OCI-M2 (cell line): ENCODE results near the gene DNAJC1.
"Not testable (repeated sequence)": the region's sequence is repeated elsewhere in the genome, so short reads cannot be mapped to it uniquely, and the experiment has no call there.

Experiments
- DNase-seq: peaks from one replicate; lab custom pipeline; 2025; ENCODE audit not compliant: unreplicated experiment; lab: John Stamatoyannopoulos, UW

DNAJC1 gene

DNA sequence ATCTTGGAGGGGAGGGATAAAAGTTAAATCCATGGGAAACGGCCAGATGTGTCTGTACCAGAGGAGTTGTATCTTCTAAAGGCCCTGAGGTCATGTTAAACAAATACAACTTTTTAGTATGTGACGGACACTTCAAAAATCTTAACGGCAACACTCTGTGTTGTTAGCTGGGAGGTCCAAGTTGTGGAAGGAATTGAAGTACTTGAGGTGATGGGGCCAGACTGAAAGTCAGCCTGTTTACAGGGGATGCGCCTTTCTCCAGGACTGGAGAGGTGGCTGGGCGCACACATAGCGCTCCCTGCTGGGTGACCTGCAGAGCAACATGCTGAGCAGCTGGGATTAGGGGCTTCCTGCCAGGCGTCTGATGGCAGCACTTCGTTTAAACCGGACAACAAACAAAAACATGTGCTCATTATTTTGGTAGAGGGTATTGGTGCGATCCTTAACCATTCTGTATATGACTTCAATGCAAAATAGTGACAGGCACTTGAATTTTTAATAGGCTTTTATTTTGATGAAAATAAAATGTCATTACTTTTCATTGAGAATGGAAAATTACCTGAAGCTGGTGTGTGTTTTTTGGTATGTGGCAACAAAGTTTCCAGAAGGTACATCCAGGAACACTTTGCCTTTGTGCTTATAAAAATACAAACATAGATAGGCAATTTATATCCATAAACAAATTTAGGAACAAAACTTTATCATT lies 271.3 kb downstream of the DNAJC1 start:
- DNase-seq: no peak

DNA sequence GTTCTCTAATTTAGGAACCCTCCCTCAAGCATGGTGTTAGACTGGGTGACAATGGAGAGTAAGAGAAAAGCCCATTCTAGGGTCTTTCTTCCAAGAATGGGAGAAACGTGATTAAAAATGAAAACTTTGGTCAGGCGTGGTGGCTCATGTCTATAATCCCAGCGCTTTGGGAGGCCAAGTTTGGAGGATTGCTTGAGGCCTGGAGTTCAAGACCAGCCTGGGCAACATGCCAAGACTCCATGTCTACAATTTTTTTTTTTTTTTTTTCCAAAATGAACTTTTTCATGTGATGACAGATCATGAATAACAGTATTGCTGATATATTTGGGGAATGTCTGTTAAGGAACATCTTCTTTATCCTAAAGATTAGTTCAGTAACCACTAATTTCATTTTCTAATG lies 274.9 kb downstream of the DNAJC1 start:
- DNase-seq: no peak

DNA sequence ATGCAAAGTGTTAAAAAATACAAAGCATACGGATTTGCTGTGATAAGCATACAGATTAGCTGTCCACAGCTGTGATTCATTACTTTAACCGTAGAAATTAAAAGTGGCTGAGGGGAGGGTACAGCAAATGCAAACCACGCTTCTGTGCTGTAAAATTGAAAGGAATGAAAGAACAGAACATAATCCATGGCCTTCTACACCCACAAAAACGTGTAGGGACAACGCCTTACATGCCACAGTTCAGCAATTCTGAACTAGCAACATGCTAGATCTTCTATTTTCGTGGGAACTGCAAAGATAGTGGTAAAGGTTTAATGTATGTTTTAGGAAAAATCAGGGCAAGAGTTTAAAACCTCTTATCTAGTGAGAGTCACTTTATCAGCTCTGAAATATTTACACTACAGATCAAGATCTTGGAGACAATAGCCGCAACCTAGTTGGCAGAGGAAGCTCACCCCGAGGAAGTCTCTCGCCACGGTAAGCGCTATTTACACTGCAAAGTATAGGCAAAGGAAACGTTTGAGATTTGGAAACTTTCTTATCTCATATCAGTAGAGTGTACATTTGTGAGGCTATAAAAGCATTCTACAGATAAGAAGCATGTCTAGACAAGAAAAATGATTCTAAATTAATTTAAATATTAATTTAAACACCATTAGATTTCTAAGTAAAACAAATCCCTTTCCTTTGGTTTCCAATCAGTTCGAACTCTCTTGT lies 275.9 kb downstream of the DNAJC1 start:
- no peak for DNase-seq

DNA sequence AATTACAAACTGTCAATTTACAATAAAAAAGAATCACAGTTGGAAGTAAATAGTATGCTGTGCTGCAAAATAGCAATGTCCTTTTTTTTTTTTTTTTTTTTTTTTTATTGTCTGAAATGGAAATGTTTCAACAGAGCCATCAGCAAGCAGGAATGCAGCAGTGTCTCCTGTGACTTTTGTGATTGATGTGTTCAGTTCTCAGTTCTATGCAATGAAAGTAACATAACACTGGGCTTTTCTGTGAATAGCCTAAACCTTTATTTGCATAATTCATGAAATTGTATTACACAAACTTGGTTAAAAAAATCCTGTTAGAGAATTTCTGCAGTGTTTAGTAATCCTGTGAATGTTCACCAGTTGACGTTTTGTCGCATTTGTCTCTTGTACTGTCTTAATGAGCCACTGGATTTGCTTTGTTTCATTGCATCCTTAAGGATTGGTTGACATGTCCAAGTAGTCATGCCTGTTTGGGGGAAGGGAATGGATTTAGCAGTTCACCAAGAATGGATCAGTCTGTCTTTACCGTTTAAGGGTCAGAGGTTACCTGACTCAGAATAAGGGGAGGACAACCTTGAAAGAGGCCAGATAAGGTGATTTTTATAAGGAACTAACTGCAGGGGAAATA lies 276.8 kb downstream of the DNAJC1 start:
- no peak for DNase-seq

DNA sequence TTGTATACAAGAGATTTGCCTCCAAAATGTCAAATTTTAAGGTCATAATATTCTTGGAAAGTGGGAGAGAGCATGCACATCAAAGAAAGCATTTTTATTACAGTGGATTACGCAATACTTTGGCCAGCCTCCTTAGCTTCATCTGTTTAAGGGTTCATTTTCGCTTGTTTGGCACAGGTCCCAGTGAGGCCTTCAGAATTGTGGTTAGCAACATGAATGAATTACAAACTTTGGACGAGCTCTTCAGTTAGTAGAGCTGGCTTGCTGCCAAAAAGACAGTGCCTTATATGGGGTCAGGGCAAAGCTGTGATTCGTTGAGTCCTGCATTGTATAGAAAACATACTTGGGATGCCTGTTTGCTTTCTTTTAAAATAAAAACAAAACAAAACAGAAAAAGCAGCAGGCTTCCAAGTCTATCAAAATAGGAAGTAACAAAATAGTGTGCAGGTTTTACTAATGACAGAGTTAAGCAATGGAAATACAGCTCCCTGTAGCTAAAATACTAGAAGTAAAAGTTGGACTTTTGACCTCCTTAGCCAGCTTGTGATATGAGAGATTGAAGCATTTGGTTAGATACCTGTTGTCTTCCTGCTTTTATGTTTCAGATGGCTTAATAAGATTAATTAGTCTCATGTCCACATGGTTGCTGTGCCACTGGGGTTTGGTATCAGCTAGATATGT lies 278.7 kb downstream of the DNAJC1 start:
- no peak for DNase-seq

DNA sequence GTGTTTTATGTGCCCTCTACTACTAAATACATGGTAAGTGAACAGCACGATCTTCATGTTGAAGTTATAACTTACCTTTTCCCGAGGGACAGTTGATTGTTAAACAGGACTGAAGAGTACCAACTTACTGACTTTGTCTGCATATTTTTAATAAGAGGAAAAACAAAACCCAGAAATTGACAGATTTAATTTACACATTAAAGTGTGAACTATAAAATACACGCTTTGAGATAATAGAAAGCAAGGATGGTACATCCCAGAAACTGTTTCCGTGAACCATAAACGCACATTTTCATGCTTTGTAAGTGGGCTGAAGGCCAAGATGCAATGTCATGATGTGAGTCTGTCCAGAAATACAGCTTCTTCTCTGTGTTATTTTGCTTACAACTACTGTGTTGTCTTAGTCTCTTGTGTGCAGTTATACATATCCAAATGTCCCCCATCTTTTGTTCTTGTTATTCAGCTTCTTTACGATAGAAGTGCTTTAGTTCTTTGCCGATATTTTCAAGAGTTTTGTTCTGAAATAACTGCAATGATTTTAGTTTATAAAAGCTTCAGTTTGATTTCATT lies 279.4 kb downstream of the DNAJC1 start:
- no peak for DNase-seq

DNA sequence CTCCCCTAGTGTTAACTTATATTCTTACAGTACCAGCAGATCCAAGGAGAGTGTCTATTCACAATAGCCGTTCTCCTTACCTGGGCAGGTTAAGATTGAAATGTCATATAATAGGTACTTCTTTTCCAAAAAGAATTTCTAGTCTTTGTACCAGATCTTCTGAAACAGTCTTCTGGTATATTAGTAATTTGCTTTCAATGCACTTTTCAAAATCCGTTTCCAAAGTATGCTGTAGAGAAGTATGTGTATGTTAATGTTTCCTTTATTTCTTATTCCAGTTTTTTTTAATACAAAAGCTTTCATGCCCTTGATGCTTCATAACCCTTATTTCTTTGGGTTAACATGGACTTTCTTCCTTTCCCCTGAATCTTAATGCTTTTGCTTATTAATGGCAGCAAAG lies 281.3 kb downstream of the DNAJC1 start:
- DNase-seq: no peak

DNA sequence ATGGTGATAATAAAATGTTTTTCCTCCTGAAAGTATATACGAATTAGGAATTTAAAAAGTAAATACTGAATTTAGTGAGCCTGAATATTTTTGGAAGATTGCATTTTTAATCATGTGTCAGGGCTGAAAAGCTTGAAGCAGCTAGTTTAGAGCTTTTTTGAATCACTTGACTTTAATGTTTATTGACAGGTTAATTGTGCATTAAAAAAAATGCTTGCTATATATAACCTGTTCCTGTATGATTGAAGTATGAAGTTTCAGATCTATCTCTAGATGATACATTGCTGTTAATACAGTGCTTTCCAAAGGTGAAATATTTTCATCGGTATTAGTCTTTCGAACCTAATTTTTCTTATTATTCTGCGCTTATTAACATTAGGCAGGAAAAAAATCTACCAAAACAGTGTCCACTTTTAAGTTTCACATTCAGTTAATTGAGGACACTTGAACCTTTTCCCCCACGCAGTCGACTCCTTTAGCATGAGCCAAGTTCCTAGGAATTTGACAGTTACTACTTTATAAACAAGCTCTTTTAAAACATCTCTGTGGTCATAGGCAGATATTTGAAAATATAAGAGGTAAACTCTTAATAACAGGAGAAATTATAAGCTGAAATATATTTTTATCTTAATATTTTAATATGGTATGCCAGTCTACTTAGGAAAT lies 282.4 kb downstream of the DNAJC1 start:
- DNase-seq: no peak

DNA sequence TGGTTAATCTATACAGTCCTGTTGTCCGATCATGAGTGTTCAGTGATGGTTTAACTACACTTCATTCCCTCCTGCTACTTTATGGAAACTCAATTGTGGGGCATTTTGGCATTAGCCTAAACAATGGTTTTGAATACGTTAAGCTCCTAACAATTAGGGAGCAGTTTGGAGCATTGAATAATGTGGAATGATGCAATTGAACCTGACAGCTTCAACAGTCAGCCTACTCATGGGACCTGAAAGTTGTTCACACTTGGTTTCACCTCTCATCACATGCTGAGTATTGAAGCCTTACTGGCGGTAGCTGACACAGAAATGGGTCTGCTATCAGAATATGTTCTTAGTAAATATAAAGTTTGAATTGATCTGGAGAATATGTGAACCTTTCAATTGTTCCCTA lies 283.4 kb downstream of the DNAJC1 start:
- DNase-seq: no peak

DNA sequence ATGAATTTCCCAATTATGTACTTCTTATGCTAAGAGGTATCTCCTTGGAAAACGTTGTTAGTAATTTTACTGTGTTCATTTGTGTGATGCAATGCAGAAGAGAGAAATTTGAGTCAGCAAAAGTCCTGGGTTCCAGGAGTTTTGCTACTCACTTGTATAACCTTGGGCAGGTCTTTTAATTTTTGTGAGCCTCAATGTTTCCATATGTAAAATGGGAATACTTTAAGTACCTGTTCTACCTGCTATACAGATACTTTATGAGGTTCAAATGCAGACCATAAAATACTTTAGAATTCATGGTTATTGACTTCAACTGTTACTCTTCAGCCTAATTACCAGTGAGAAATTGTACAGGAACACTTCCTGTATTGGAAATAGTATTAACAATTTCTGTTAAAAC lies 284.0 kb downstream of the DNAJC1 start:
- DNase-seq: no peak

DNA sequence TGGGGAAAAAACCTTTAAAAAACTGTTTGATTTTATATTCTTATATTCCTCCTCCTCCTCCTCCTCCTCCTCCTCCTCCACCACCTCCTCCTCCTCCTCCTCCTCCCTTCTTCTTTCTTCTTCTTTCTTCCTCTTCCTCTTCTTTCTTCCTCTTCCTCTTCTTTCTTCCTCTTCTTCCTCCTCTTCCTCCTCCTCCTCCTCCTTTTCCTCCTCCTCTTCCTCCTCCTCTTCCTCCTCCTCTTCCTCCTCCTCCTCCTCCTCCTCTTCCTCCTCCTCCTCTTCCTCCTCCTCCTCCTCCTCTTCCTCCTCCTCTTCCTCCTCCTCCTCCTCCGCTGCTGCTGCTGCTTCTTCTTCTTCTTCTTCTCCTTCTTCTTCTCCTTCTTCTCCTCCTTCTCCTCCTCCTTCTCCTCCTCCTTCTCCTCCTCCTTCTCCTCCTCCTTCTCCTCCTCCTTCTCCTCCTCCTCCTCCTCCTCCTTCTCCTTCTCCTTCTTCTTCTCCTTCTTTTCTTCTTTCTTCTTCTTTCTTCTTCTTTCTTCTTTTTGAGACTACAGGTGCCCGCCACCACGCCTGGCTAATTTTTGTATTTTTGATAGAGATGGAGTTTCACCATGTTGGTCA lies 286.0 kb downstream of the DNAJC1 start:
- DNase-seq: not testable (repeated sequence)

DNA sequence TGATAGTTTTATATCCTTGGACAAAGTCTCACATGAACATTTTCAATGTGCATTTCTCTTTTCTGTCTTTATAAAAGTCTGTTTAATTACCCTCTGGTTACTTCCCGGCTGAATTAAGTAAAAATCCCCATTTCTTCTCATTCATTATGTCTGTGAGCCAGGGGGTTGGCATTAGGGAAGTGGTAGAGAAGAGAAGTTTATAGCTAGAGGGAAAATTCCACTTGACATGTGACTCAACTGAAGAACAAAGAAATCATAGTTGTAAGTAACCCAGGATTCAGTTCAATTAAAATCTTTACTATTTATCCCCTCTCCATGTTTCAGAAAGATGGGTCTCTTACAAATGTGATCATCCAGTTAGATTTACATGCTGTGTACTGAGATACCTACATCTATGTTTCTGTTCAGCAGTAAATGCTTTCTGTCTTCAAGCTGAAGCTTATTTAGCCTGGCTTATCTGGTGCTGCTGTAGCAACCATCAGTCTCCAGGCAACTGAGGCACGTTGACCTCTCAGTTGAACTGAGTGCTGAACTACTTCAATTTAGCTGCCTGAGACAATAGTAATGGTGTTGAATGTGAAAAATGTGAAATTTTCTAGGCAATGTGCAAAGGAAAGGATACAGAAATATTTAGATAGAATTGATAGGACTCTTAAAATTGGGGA lies 287.9 kb downstream of the DNAJC1 start:
- no peak for DNase-seq

DNA sequence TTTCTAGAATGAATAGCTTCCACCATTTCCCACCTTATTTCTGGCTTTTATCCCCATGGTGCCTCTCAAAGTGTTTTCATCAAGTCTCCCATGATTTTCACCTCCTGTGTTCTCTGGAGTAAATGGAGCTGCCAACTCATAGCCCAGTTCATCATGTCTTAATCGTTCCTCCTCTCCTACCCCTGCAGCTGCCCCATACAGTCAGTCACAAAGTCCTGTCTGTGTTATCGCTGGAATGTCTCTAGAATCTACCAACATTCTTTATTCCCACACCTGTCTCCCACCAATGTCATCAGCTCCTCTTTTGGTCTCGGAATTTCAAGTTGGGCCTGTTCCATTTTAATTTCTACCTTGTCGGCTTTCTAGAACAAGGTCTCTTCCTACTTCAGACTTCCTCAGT lies 290.6 kb downstream of the DNAJC1 start:
- DNase-seq: no peak

DNA sequence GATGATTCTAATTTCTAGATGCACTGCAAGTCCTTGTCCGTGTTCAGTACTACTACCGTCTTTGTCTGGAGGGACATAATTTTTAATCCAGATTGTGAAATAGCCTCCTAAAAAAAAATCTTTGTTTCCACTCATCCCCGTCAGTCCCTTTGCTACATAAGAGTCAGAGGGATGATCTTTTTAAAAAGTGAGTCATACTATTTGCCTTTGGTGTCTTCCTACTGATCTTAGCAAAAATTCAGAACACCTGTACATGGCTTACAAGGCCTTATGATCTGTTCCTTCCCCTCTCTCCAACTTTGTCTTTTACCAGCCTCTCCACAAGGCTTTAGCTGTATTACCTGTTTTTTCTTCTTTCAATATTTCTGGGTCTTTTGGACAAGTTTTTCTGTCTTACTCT lies 296.0 kb downstream of the DNAJC1 start:
- no peak for DNase-seq
